GM12878 (cell line): ENCODE data around the gene SOS1. TPM values are rescaled to one million over a fixed set of nuclear protein-coding genes. Genes with fewer than 3 reads are reported as not detected.

Source experiments
- ATAC-seq: fragments of 200-7000 bp; cut with Tn5 transposase; 3 replicates; pipeline ENCODE4 v1.9.1; 2020; ENCODE audit warnings: mild to moderate bottlenecking, moderate library complexity
- BruUV-seq: library from RNA; stranded (reverse); fragments of 400-500 nt; replicated peaks from 2 replicates; lab custom pipeline; 2021; lab: Mats Ljungman, UMichigan
- CTCF ChIA-PET: fragments of 300-600 bp; sonication (Branson Sonifier 250); formaldehyde crosslinking; extraction: SDS; loops from one replicate; lab custom pipeline; 2021; ENCODE audit warnings: inconsistent platforms; lab: Yijun Ruan, JAX
- POLR2A ChIA-PET: fragments of 350-600 bp; formaldehyde crosslinking; extraction: SDS; loops from one replicate; lab custom pipeline; 2021; ENCODE audit warnings: inconsistent platforms; lab: Charles Lee
- RAD21 ChIA-PET: fragments of 300-600 bp; sonication (Branson Sonifier 250); formaldehyde crosslinking; loops from one replicate; lab custom pipeline; 2023; ENCODE audit warnings: antibody characterized with exemption; ENCODE audit not compliant: unreplicated experiment; lab: Charles Lee
- SMC1A ChIA-PET: fragments of 300-600 bp; sonication (Branson Sonifier 250); formaldehyde crosslinking; loops from one replicate; lab custom pipeline; 2023; ENCODE audit not compliant: unreplicated experiment, uncharacterized antibody; lab: Charles Lee
- DNase-seq: peaks from one replicate; pipeline ENCODE4 v3.0.0-alpha.2; 2011; ENCODE audit warnings: low read depth, low spot score
- FAIRE-seq: peaks from 3 replicates; lab custom pipeline; 2011; peaks lifted over from hg19 to GRCh38; lab: Jason Lieb, UNC
- H2AFZ ChIP-seq: 2 replicates; pipeline ENCODE4 v1.6.0; 2011; ENCODE audit warnings: low read depth, low read length, control low read depth; ENCODE audit not compliant: control insufficient read depth
- H3K27ac ChIP-seq: 2 replicates; pipeline ENCODE4 v1.5.1; 2011; ENCODE audit warnings: control low read depth; ENCODE audit not compliant: control insufficient read depth, insufficient read depth
- H3K27me3 ChIP-seq, 2 experiments: replicated peaks in 1 of 2; 2 replicates each; pipeline versions ENCODE4 v1.6.0 to v1.6.1; 2011; ENCODE audit warnings: low read length in 1 of 2; ENCODE audit not compliant: control insufficient read depth in 2 of 2, insufficient read depth in 2 of 2
- H3K36me3 ChIP-seq, 2 experiments: 2 replicates each; pipeline ENCODE4 v1.5.1; 2011; ENCODE audit warnings: low read length in 1 of 2; ENCODE audit not compliant: control insufficient read depth in 2 of 2, insufficient read depth in 2 of 2
- H3K4me1 ChIP-seq: 2 replicates; pipeline ENCODE4 v1.6.1; 2011; ENCODE audit warnings: mild to moderate bottlenecking, low read length, moderate library complexity, mixed read lengths; ENCODE audit not compliant: control insufficient read depth, insufficient read depth
- H3K4me2 ChIP-seq: 2 replicates; pipeline ENCODE4 v1.6.0; 2011; ENCODE audit warnings: control low read depth; ENCODE audit not compliant: control insufficient read depth, insufficient read depth
- H3K4me3 ChIP-seq: fragments of 200-600 bp; sonication (generic); 2 replicates; pipeline ENCODE4 v1.5.1; 2016
- H3K79me2 ChIP-seq: 2 replicates; pipeline ENCODE4 v1.6.0; 2011; ENCODE audit warnings: low read length; ENCODE audit not compliant: control insufficient read depth, insufficient read depth
- H3K9ac ChIP-seq: 2 replicates; pipeline ENCODE4 v1.8.0; 2011; ENCODE audit warnings: low read length, control low read depth, mixed read lengths; ENCODE audit not compliant: control insufficient read depth, insufficient read depth
- H3K9me3 ChIP-seq: replicated peaks from 3 replicates; pipeline ENCODE4 v1.5.1; 2011; ENCODE audit warnings: mild to moderate bottlenecking, low read length; ENCODE audit not compliant: control insufficient read depth, insufficient read depth
- H4K20me1 ChIP-seq: 2 replicates; pipeline ENCODE4 v1.6.0; 2011; ENCODE audit not compliant: control insufficient read depth, insufficient read depth
- FOXM1 ChIP-seq: IDR thresholded peaks from 2 replicates; pipeline ENCODE4 v1.6.1; 2012; ENCODE audit warnings: low read depth, mild to moderate bottlenecking, inconsistent platforms, low read length, moderate library complexity
- JUND ChIP-seq: IDR thresholded peaks from 2 replicates; pipeline ENCODE4 v1.6.1; 2012; ENCODE audit warnings: low read depth, mild to moderate bottlenecking, low read length, improper control_type of control experiment, moderate library complexity
- KAT2A ChIP-seq: conservative IDR thresholded peaks from 2 replicates; pipeline ENCODE4 v1.6.1; 2011; ENCODE audit warnings: low read depth, low read length; ENCODE audit not compliant: control insufficient read depth
- PAX5 ChIP-seq: IDR thresholded peaks from 2 replicates; pipeline ENCODE4 v1.6.1; 2011; ENCODE audit warnings: low read depth, low read length, borderline replicate concordance
- PRDM15 ChIP-seq: fragments of 450-650 bp; formaldehyde crosslinking; IDR thresholded peaks from 2 replicates; pipeline ENCODE4 v1.4.0; 2020; ENCODE audit warnings: mild to moderate bottlenecking, moderate library complexity
- REST ChIP-seq: IDR thresholded peaks from 2 replicates; pipeline ENCODE4 v1.6.1; 2012; ENCODE audit warnings: mild to moderate bottlenecking, low read depth, low read length
- RFX5 ChIP-seq: IDR thresholded peaks from 2 replicates; pipeline ENCODE4 v1.6.1; 2011; ENCODE audit warnings: low read depth, low read length, improper control_type of control experiment
- WRNIP1 ChIP-seq: IDR thresholded peaks from 2 replicates; pipeline ENCODE4 v1.6.1; 2011; ENCODE audit warnings: low read depth, low read length, improper control_type of control experiment, borderline replicate concordance
- WGBS: methylation state at CpG from one replicate; pipeline ENCODE4 v1.1.6; 2016; ENCODE audit warnings: low lambda C conversion rate; ENCODE audit not compliant: insufficient replicate concordance, insufficient coverage; ENCODE audit errors: missing lambda C conversion rate; 5-methylcytosine and 5-hydroxymethylcytosine counted together
- in situ Hi-C: fragments of 300-500 bp; cut with MboI; formaldehyde crosslinking; loops from 9 replicates; pipeline ENCODE4 v1.14.3; 2018; ENCODE audit warnings: mixed read lengths
- intact Hi-C: fragments of 100-400 bp; cut with micrococcal nuclease; formaldehyde crosslinking; loops from one replicate; pipeline ENCODE4 v1.14.2; 2022; ENCODE audit not compliant: unreplicated experiment
- polyA plus RNA-seq, 11 experiments: library from polyadenylated mRNA; depleted of rRNA in 4 of 11; unstranded in 6 of 11; stranded (reverse) in 5 of 11; fragments of >200 nt; fragmentation: Nextera tagmentation in 4 of 11; fragmentation: Illumina TruSeq in 1 of 11; extraction: Ambion mirVana in 4 of 11; extraction: Trizol in 1 of 11; gene quantifications; 1 replicate in 1 of 11; 2 replicates in 10 of 11; pipeline versions ENCODE4 v1.2.1 to v1.2.3, GENCODE V29; 2011 to 2016; ENCODE audit warnings: inconsistent platforms in 2 of 11, missing spikeins in 2 of 11, low read depth in 1 of 11
- total RNA-seq, 4 experiments: library from RNA; depleted of rRNA in 3 of 4; stranded (reverse); fragments of >200 nt in 3 of 4; fragmentation: Illumina TruSeq in 1 of 4; extraction: Trizol in 1 of 4; gene quantifications; 2 replicates each; pipeline versions ENCODE4 v1.2.1 to v1.2.3, GENCODE V29; 2013 to 2021
- TF ChIP-seq, protein P1 (sequence below): fragments of 450-650 bp; IDR thresholded peaks from 2 replicates; pipeline ENCODE4 v1.6.1; 2017; ENCODE audit warnings: mild to moderate bottlenecking, low read depth, inconsistent platforms; ENCODE audit not compliant: poor library complexity, severe bottlenecking

Gene SOS1
- total and polyA plus RNA-seq, 10 of the 15 experiments (the other 5 are each of a cell fraction or from before 2014, with no cell fraction given) = 2.1 to 24.1 (median 8.5) TPM

- no peak for TF ChIP-seq PRDM15
- no peak for TF ChIP-seq PAX5
Measured at GRCh38 chr2:38973266-38973665, 147.6 kb downstream of the SOS1 start (continued).

- Histone ChIP-seq H2AFZ (no peak overlapping the region), H3K9ac (no peak overlapping the region), H4K20me1 (no peaks in the 10 kb centered on the region), H3K36me3 (no peaks in the 10 kb centered on the region), H3K27ac (no peak overlapping the region), H3K4me1 (no peaks in the 10 kb centered on the region), H3K79me2 (no peaks in the 10 kb centered on the region), H3K4me2 (no peak overlapping the region), H3K4me3 (no peak overlapping the region), H3K9me3 (no peaks in the 10 kb centered on the region), H3K27me3 (no peaks in the 10 kb centered on the region; a peak in 1 of 4 replicates)
- ChIA-PET CTCF (no interaction called here), POLR2A (no interaction called here), SMC1A (interaction anchor here (0.8 kb wide), 1 partner anchor 256 kb away, joined by 3 read pairs; no protein-coding TSS in a partner anchor), RAD21 (no interaction called here)
- WGBS = 93% methylated on average over 4 of the region's 4 CpGs
- TF ChIP-seq REST (no peak), FOXM1 (no peak), WRNIP1 (no peak), KAT2A (no peak), JUND (no peak), RFX5 (no peak)
- TF ChIP-seq, protein P1, sequence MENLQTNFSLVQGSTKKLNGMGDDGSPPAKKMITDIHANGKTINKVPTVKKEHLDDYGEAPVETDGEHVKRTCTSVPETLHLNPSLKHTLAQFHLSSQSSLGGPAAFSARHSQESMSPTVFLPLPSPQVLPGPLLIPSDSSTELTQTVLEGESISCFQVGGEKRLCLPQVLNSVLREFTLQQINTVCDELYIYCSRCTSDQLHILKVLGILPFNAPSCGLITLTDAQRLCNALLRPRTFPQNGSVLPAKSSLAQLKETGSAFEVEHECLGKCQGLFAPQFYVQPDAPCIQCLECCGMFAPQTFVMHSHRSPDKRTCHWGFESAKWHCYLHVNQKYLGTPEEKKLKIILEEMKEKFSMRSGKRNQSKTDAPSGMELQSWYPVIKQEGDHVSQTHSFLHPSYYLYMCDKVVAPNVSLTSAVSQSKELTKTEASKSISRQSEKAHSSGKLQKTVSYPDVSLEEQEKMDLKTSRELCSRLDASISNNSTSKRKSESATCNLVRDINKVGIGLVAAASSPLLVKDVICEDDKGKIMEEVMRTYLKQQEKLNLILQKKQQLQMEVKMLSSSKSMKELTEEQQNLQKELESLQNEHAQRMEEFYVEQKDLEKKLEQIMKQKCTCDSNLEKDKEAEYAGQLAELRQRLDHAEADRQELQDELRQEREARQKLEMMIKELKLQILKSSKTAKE = no peak
- DNase-seq (no peak), ATAC-seq (no peak), FAIRE-seq (no peak)
- in situ Hi-C loops (no loop called here), intact Hi-C loops (no loop called here)
- no TSS peak for BruUV-seq
Measured at GRCh38 chr2:38971377-38971776, 149.5 kb downstream of the SOS1 start.
